PC-9 (cell line): ENCODE data around the gene BMP8A. TPM values are rescaled to one million over a fixed set of nuclear protein-coding genes. Genes with fewer than 3 reads are reported as not detected.

ENCODE experiments used
- BruUV-seq: library from RNA; stranded (reverse); fragments of 400-500 nt; replicated peaks from 2 replicates; lab custom pipeline; 2021; lab: Mats Ljungman, UMichigan
- CTCF ChIA-PET: fragments of 300-600 bp; sonication (Branson Sonifier 250); formaldehyde crosslinking; loops from one replicate; lab custom pipeline; 2022; ENCODE audit warnings: antibody characterized with exemption; lab: Charles Lee
- POLR2A ChIA-PET: fragments of 300-600 bp; sonication (Branson Sonifier 250); formaldehyde crosslinking; loops from one replicate; lab custom pipeline; 2022; ENCODE audit warnings: antibody characterized with exemption; ENCODE audit not compliant: unreplicated experiment; lab: Charles Lee
- DNase-seq, 2 experiments: peaks; one replicate each; pipeline versions ENCODE4 v3.0.0 to v3.0.0-alpha.2; 2015 to 2022; ENCODE audit warnings: mixed read lengths in 1 of 2
- H2AFZ ChIP-seq: fragments of 200-600 bp; sonication (generic); 2 replicates; pipeline ENCODE4 v1.8.1; 2017; ENCODE audit warnings: antibody characterized with exemption
- H3F3A ChIP-seq: fragments of 200-600 bp; sonication (generic); 2 replicates; pipeline ENCODE4 v1.8.1; 2017; ENCODE audit warnings: antibody characterized with exemption, mild to moderate bottlenecking, low read depth; ENCODE audit not compliant: insufficient read depth
- H3K27ac ChIP-seq: fragments of 200-600 bp; sonication (generic); 2 replicates; pipeline ENCODE4 v1.6.1; 2016; ENCODE audit warnings: mixed run types
- H3K27me3 ChIP-seq: fragments of 200-600 bp; sonication (generic); 2 replicates; pipeline ENCODE4 v1.6.1; 2016; ENCODE audit warnings: low read depth, mixed run types; ENCODE audit not compliant: insufficient read depth
- H3K36me3 ChIP-seq: fragments of 200-600 bp; sonication (generic); 2 replicates; pipeline ENCODE4 v1.6.1; 2016; ENCODE audit warnings: low read depth, mixed run types
- H3K4me1 ChIP-seq: fragments of 200-600 bp; sonication (generic); replicated peaks from 2 replicates; pipeline ENCODE4 v1.6.1; 2016; ENCODE audit warnings: mixed run types; ENCODE audit not compliant: insufficient read depth
- H3K4me2 ChIP-seq: fragments of 200-600 bp; sonication (generic); 2 replicates; pipeline ENCODE4 v1.6.1; 2017; ENCODE audit warnings: mixed run types
- H3K4me3 ChIP-seq: fragments of 200-600 bp; sonication (generic); 2 replicates; pipeline ENCODE4 v1.6.1; 2016; ENCODE audit warnings: mixed run types
- H3K79me2 ChIP-seq: fragments of 200-600 bp; sonication (generic); 2 replicates; pipeline ENCODE4 v1.6.1; 2017; ENCODE audit warnings: low read depth, mixed run types
- H3K9me2 ChIP-seq: fragments of 200-600 bp; sonication (generic); 2 replicates; pipeline ENCODE4 v1.8.1; 2017; ENCODE audit warnings: mild to moderate bottlenecking; ENCODE audit not compliant: insufficient read depth
- H3K9me3 ChIP-seq: fragments of 200-600 bp; sonication (generic); 2 replicates; pipeline ENCODE4 v1.8.1; 2016; ENCODE audit warnings: low read depth; ENCODE audit not compliant: insufficient read depth
- H4K20me1 ChIP-seq: fragments of 200-600 bp; sonication (generic); 2 replicates; pipeline ENCODE4 v1.8.1; 2017; ENCODE audit not compliant: insufficient read depth
- CTCF ChIP-seq: fragments of 200-600 bp; sonication (generic); conservative IDR thresholded peaks from 2 replicates; pipeline ENCODE4 v1.6.1; 2017; ENCODE audit warnings: mixed run types, antibody characterized with exemption, mild to moderate bottlenecking, moderate library complexity
- EZH2 ChIP-seq: fragments of 200-600 bp; sonication (generic); IDR thresholded peaks from 2 replicates; pipeline ENCODE4 v1.8.0; 2017; ENCODE audit warnings: antibody characterized with exemption, low read depth
- intact Hi-C: fragments of 100-400 bp; cut with micrococcal nuclease; formaldehyde crosslinking; loops from one replicate; pipeline ENCODE4 v1.10.0; 2022; ENCODE audit not compliant: unreplicated experiment
- total RNA-seq: library from RNA; stranded (reverse); gene quantifications from 2 replicates; pipeline ENCODE4 v1.2.3, GENCODE V29; 2021

BMP8A gene
- total RNA-seq, 1 experiment from 2014 or later = 0.31 TPM

- Histone ChIP-seq H3K27me3 (no peaks in the 10 kb centered on the region), H3K79me2 (no peaks in the 10 kb centered on the region), H2AFZ (no peak overlapping the region), H3K27ac (no peak overlapping the region), H3K4me2 (no peak overlapping the region), H3K36me3 (no peaks in the 10 kb centered on the region), H3K4me3 (no peak overlapping the region), H3K4me1 (no peaks in the 10 kb centered on the region), H4K20me1 (no peaks in the 10 kb centered on the region), H3K9me2 (no peaks in the 10 kb centered on the region), H3K9me3 (no peaks in the 10 kb centered on the region), H3F3A (0 out of 2 replicates have a peak, but pooled peaks cover 3% of the 10 kb centered on the region)
- intact Hi-C loops = loop anchor here (1.0 to 10.0 kb wide), 4 partner anchors 68 to 440 kb away; no protein-coding TSS in a partner anchor
- ChIA-PET CTCF (interaction anchor here (0.6 to 1.5 kb wide), 13 partner anchors 16 to 1548 kb away, joined by 3 to 14 read pairs (median 4); no protein-coding TSS in a partner anchor), POLR2A (no interaction called here)
- TF ChIP-seq EZH2 = no peak
- no peak for TF ChIP-seq CTCF
- BruUV-seq = no TSS peak
- no peak for DNase-seq
Measured at GRCh38 chr1:39538531-39539251, 47.3 kb downstream of the BMP8A start.

GRCh38 chr1:39539252-39539790, 47.9 kb downstream of the BMP8A start:
- H3K27me3 ChIP-seq = no peaks in the 10 kb centered on the region
- H3F3A ChIP-seq = 0 out of 2 replicates have a peak, but pooled peaks cover 3% of the 10 kb centered on the region
- peak; percentile 86 for TF ChIP-seq CTCF
- no peak for TF ChIP-seq EZH2
- BruUV-seq = no TSS peak
- POLR2A ChIA-PET = no interaction called here
- no peaks in the 10 kb centered on the region for H4K20me1 ChIP-seq
- H3K4me3 ChIP-seq = no peak overlapping the region
- H3K36me3 ChIP-seq = no peaks in the 10 kb centered on the region
- H3K4me2 ChIP-seq = no peak overlapping the region
- no peaks in the 10 kb centered on the region for H3K9me3 ChIP-seq
- H3K9me2 ChIP-seq = no peaks in the 10 kb centered on the region
- no peaks in the 10 kb centered on the region for H3K4me1 ChIP-seq
- CTCF ChIA-PET = interaction anchor here (0.6 to 1.5 kb wide), 11 partner anchors 16 to 1549 kb away, joined by 3 to 14 read pairs (median 4); no protein-coding TSS in a partner anchor
- H3K27ac ChIP-seq = no peak overlapping the region
- peak in 1 of 2 experiments; percentile 60 for DNase-seq
- no peak overlapping the region for H2AFZ ChIP-seq
- intact Hi-C loops = loop anchor here (1.0 to 10.0 kb wide), 4 partner anchors 67 to 441 kb away; no protein-coding TSS in a partner anchor
- no peaks in the 10 kb centered on the region for H3K79me2 ChIP-seq

GRCh38 chr1:39540504-39541031, 49.1 kb downstream of the BMP8A start:
- intact Hi-C loops = no loop called here
- Histone ChIP-seq H3K27me3 (no peaks in the 10 kb centered on the region), H3K9me3 (no peaks in the 10 kb centered on the region), H2AFZ (no peak overlapping the region), H3K4me1 (no peaks in the 10 kb centered on the region), H4K20me1 (no peaks in the 10 kb centered on the region), H3K36me3 (no peaks in the 10 kb centered on the region), H3K9me2 (no peaks in the 10 kb centered on the region), H3K79me2 (no peaks in the 10 kb centered on the region), H3F3A (0 out of 2 replicates have a peak, but pooled peaks cover 3% of the 10 kb centered on the region), H3K27ac (no peak overlapping the region), H3K4me3 (no peak overlapping the region), H3K4me2 (no peak overlapping the region)
- BruUV-seq = no TSS peak
- POLR2A ChIA-PET = no interaction called here
- no peak for TF ChIP-seq CTCF
- no peak for TF ChIP-seq EZH2
- CTCF ChIA-PET = no interaction called here
- no peak for DNase-seq
